ES-I3 (cell line): Measurements from ENCODE around the gene RNF212.

ENCODE experiments used
- H3K36me3 ChIP-seq: 2 replicates; pipeline ENCODE4 v1.6.1; 2013; ENCODE audit warnings: mild to moderate bottlenecking, low read length, control low read depth, moderate library complexity; ENCODE audit not compliant: insufficient read depth
- H3K4me1 ChIP-seq: 2 replicates; pipeline ENCODE4 v1.6.1; 2013; ENCODE audit warnings: mild to moderate bottlenecking, control low read depth, low read length; ENCODE audit not compliant: insufficient read depth
- H3K9ac ChIP-seq: 2 replicates; pipeline ENCODE4 v1.6.1; 2013; ENCODE audit warnings: low read depth, mild to moderate bottlenecking, low read length, moderate library complexity
- H3K9me3 ChIP-seq: 2 replicates; pipeline ENCODE4 v1.6.1; 2013; ENCODE audit warnings: mild to moderate bottlenecking, low read length, moderate library complexity; ENCODE audit not compliant: control insufficient read depth, insufficient read depth

RNF212 gene

DNA sequence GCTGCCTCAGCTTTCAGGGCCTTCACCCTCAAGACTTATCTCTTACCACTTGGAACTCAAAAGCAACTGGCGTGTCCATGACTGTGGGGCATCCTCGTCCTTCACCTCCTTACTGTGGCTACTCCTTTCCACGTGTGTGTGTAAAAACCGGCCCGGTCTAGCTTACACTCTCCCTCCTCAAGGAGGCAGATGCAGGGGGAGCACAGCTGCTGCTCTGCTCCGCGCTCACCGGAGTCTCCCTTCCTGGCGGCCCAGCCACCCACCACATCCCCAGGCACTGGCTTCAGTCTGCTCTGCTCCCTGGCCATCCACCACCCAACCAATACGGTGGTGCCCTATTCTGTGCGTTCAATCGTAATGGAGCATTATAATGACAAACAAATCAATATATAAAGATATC is 8.3 kb downstream of the RNF212 start:
- Histone ChIP-seq H3K9ac (no peak overlapping the region), H3K36me3 (no peaks in the 10 kb centered on the region), H3K9me3 (no peaks in the 10 kb centered on the region), H3K4me1 (peaks cover 5% of the 10 kb centered on the region; the same call in 1 of the 2 replicates)

DNA sequence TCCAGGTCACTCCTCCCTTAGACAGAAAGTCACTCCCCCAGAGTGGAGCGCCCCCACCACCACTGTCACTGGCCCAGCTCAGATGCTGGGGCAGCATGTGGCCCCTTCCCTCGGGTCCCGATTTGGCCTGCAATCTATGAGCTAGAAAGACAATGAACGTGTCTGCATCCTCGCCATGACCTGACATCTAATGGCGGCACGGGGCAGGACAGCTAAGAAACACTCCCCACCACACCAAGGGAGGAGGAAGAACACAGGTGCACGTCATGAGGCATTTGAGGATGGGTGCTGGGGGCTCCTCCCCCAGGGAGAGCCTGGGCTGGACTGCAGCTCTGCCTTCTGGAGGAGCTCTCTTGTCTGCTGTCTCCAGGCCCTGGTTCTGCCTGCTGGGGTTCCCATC is 8.7 kb downstream of the RNF212 start:
- Histone ChIP-seq H3K9me3 (no peaks in the 10 kb centered on the region), H3K4me1 (peaks cover under 1% of the 10 kb centered on the region; the same call in 1 of the 2 replicates), H3K9ac (no peak overlapping the region), H3K36me3 (no peaks in the 10 kb centered on the region)

DNA sequence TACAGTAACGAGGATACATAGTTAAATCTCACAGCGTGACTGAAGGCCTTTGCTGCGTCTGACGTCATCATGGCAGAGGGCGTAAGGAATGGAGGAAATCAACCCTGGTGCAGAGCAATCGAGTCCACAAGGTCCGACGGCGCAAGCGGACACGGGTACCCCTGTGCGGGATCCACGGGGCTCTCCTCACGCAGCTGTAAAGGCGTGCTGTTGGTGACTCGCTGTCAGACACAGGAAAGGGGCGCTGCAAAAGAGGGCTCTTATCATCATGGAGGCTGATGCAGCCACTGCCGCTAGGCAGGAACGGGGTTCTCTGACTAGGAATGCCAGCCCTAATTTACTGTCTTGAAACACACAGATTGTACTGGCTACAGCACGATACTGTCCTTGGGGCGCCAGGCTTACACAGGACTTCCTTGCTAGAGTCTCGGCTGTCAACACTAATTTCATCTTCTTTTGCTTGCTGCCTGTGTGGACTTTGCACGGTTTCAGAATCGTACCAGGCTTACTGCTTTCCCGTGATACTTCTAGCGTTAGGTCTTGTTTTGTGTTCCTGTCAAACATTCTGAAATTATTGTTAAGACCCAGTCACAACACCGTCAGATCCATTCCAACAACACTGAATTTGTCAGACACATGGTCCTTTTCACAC is 13.6 kb downstream of the RNF212 start:
- H3K9ac ChIP-seq = no peak overlapping the region
- H3K4me1 ChIP-seq = no peaks in the 10 kb centered on the region
- no peaks in the 10 kb centered on the region for H3K9me3 ChIP-seq
- H3K36me3 ChIP-seq = no peaks in the 10 kb centered on the region

DNA sequence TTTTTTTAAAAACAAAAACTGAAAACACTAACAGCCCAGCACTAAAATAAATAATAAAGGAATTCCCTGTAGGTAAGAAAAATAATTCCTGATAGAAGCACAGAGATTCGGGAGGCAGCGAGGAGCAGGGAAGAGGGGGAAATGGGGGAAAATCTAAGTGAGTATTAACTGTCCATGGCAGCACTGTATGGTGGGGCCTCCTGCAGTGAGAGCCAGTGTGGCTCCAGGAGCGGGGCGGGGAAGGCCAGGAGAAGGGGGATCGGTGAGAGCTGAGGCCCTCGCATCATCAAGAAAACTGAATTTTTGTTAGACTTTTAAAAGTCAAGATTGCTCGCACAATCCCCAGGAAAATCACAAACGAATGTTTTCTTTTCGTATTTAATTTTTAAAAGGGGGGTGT is 14.1 kb downstream of the RNF212 start:
- H3K36me3 ChIP-seq = no peaks in the 10 kb centered on the region
- H3K9ac ChIP-seq = no peak overlapping the region
- H3K4me1 ChIP-seq = no peaks in the 10 kb centered on the region
- H3K9me3 ChIP-seq = no peaks in the 10 kb centered on the region

DNA sequence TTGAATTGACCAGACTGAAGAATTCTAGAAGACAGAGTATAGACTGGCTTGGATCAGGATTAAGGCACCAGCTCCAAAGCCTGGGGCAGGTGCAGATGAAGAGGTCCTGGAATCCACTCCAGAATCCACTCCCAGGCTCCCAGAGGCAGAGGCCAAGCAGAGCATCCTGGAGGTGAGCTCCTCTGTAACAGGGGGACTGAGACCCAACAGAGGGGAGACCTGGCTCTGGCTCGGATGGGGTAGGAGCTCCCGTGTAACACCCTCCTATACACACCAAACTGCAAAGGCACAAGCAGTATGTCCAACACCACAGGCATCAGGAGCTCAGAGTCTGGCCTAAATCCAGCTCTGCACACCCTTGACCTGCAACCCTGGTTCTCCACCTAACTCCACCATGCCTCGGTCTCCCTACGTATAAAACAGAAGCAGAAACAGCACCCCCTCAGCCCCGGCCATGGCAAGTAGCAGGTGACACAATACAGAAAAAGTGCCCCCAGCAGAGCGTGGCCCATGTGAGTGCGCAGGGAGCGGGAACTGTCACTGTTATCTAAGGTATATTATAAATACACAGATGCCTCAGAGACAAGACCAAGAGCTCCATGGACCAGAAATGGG is 14.9 kb downstream of the RNF212 start:
- H3K9ac ChIP-seq = no peak overlapping the region
- no peaks in the 10 kb centered on the region for H3K9me3 ChIP-seq
- H3K36me3 ChIP-seq = no peaks in the 10 kb centered on the region
- no peaks in the 10 kb centered on the region for H3K4me1 ChIP-seq

DNA sequence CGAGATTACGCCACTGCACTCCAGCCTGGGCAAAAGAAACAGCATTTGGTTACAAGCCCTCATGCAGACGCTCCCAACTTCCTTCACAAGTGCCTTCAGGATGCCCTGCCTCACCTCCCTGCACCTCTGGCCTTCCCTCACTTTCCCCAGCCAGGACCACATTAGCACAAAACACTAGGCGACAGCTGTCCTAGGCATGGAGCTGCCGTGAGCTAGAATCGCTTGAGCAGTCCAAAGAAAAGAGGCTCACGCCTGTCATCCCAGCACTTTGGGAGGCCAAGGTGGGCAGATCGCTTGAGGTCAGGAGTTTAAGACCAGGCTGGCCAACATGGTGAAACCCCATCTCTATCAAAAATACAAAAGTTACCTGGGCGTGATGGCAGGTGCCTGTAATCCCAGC is 15.8 kb downstream of the RNF212 start:
- H3K36me3 ChIP-seq = no peaks in the 10 kb centered on the region
- H3K4me1 ChIP-seq = no peaks in the 10 kb centered on the region
- no peak overlapping the region for H3K9ac ChIP-seq
- no peaks in the 10 kb centered on the region for H3K9me3 ChIP-seq

DNA sequence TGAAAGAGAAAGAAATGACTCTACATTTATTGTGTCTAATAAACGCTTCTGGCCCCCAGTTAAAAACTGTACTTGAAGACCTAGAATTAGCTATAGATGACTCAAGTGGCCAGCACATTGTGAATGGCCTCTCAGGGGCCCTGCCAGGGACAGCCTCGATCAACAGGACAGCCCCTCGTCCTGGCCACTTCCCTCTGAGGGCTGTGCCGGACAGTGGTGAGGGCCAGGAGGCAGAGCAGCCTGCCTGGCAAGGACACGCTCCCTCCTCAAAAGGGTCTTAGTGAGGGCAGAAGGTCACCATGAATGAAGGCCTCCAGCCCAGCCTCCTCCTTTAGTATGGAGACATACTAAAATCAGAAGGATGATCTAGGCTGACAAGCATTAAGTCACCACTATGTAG is 16.5 kb downstream of the RNF212 start:
- Histone ChIP-seq H3K9me3 (no peaks in the 10 kb centered on the region), H3K4me1 (no peaks in the 10 kb centered on the region), H3K36me3 (no peaks in the 10 kb centered on the region), H3K9ac (no peak overlapping the region)

DNA sequence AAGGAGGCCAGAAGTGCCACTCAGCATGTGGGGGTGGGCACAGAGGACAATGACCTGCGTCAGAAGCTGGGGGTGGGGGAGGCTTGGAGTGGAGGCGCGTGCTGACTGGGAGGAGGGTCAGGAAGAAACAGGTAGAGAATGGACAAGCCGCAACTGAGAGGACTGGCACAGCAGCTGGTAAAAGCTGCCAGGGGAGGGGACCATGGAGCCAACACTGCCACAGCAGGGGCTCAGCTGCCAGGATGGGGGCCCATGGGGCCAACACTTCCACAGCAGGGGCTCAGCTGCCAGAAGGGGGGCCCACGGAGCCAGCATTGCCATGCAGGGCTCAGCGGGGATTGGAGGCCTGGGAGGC is 19.1 kb downstream of the RNF212 start:
- Histone ChIP-seq H3K9ac (no peak overlapping the region), H3K9me3 (no peaks in the 10 kb centered on the region), H3K4me1 (no peaks in the 10 kb centered on the region)

DNA sequence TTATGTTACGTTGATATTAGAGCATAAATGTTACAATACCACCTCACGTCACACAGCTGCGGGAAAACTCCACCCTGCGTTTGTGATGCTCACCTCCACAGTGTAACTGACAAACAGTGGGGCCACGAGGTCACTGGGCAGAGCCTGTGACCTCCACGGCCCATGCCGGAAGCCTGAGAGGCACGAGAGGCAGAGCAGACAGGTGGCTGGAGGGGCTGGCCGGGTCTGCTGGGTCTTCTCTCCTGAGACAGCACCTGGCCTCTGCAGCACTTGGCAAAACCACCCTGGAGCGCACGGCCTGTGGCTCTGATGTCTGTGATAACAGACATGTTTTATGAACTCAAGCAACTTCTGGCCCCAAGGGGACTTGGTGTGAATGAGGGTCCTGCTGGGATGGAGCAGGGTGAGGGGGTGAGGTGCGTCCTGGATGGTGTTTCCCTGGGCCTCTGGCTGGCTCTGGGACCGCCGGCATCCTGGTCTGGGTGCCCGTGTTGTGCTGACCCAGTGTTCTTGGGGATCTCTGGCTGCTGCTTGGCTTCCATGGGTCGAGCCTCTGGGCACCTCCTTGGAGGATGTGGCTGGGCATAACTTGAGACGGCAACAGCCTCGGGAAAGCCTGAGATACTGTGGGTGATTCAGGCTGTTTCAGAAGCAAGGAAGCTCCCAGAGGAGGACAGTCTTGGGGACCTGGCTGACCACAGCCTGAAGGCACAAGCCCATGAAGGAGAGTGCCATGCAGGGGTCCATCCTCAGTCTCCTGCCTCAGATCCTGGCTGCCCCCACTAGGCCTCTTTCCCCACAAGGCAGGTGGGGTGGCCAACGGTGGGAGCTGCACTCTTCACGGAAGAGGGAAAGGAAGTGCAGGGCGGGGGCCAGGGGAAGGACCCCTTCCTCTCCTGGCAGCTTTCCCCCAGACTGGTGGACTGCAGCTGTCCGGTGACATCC is 19.7 kb downstream of the RNF212 start:
- H3K9ac ChIP-seq = no peak overlapping the region
- H3K36me3 ChIP-seq = no peaks in the 10 kb centered on the region

More for the DNA sequence above, 19.1 kb downstream of the RNF212 start:
- H3K36me3 ChIP-seq = no peaks in the 10 kb centered on the region

DNA sequence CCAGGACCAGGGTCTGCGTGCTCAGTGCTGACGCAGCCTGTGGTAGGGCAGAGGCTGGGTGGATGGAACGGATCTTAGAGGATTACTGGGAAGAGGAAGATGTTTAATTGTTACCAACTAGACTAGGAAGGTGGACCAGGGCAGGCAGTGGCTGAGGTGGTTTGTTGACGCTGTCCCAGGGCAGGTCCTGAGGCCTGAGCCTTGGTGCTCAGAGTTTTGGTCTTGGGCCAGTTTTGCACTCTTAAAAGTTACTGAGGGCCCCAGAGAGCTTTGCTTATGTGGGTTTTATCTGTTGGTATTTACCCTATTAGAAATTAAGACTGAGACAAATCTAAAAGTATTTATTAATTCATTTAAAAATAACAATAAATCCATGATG is 20.4 kb downstream of the RNF212 start:
- Histone ChIP-seq H3K9ac (no peak overlapping the region), H3K4me1 (no peaks in the 10 kb centered on the region), H3K36me3 (no peaks in the 10 kb centered on the region), H3K9me3 (no peaks in the 10 kb centered on the region; the same call in 1 of the 2 replicates)

More for the DNA sequence above, 19.7 kb downstream of the RNF212 start:
- Histone ChIP-seq H3K9me3 (no peaks in the 10 kb centered on the region; the same call in 1 of the 2 replicates), H3K4me1 (no peaks in the 10 kb centered on the region)

DNA sequence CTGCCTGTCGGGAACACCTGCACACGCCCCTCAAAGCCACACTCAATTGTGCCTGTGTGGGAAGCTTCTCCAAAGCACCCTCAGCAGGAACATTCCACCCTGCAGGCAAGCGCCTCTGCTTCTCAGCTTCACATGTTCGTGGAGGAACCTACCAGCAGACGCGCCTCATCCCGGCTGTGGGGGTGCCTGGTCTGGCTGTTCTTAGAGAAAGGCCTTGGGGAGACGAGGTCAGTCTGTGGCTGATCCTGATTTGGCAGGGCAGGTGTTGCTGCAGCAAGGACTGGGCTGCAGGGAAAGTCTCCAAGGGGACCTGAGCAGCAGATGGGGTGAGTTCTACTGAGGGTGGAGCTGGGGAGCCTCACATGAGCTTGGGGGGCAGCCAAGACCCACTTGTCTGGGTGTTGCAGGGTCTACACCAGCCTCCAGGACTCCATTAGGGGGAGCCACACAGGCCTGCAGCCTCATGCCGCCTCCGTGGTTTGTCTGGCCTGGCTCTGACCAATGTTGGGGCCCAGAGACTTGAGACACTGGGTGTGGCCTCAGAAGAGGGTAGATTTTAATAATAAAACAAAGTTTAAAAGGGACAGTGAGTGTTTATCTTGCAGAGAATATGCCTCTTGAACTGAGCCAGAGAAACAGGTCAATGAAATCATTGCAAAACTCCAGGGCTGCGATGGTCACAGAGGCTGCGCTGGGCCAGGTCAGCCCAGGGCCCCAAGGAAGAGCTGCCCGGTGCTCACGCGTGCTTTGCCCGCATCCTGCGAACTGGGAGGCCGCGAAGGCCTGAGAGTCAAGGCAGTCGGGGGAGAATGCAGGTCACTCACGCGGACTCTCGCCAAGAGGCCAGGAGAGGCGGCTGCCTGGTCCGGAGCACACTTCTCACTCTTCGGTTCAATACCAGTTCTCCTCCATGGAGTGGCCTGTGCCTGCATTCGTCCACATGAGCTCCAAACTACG is 21.1 kb downstream of the RNF212 start:
- H3K9ac ChIP-seq = no peak overlapping the region; the same call in 1 of the 2 replicates
- no peaks in the 10 kb centered on the region; the same call in 1 of the 2 replicates for H3K9me3 ChIP-seq
- H3K4me1 ChIP-seq = no peaks in the 10 kb centered on the region
- no peaks in the 10 kb centered on the region for H3K36me3 ChIP-seq

DNA sequence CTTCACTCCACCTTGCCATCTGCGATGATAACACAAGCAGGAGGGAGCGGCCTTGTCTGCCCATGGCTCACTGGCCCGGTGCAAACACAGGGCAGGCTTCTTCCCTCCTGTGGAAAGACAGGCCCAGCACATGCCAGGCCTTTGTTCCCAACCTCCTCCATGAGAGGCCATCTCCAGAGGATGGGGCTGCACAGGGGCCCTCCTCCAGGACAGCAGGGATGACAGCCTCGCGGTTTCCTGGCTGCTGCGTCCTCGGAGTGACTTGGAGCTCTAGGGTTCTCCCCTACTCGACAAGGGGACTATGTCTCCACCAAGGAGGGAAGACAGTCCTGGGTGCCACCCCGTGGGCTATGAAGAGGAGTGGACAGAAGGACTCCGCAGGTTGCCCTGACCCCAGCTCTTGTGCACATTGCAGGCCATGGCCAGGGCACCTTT is 21.8 kb downstream of the RNF212 start:
- Histone ChIP-seq H3K4me1 (no peaks in the 10 kb centered on the region), H3K9ac (no peak overlapping the region), H3K36me3 (no peaks in the 10 kb centered on the region), H3K9me3 (no peaks in the 10 kb centered on the region; the same call in 1 of the 2 replicates)

DNA sequence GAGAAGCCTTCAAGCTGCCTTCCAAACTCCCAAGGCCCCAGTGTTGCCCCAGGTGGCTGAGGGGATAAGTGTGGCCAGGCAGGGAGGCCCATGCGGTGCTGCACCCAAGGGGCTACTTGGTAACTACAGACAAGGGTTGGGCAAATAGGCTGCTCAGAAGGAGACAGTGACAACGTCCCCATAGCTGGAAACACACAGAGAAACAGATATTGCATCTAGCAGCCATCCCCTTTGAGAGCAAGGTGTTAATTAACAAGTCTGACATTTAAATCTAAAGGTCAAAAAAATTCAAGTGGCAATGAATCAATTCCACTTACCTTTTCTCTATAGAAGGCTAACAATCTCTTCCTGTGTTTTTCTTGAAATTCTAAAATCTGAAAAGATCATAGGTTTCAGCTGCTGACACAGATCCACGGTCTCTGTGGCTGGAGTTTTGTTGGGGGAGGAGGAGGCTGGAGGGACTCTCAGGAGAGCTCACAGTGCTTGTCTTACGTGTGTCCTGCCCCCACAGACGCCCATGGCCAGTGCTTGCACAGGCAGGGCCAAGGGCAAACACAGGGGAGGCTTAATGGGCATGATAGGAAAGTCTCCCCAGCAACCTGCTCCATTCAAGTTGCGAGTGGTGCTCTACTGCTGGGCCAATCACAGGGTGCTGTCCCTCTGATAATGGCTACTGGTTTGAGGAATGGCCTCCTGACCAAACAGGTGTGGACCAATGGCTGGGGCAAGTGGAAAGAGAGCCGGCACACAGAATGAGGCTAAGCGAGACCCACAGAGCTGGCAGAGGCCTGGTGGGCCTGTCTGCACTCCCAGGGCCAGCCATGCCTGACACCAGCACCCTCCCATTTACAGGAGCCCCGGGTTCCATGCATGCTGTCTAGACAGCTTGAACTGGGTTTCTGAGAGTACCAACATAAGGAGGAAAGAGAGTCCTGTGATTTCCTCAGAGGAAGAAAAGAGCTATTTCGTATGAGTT is 22.6 kb downstream of the RNF212 start:
- no peaks in the 10 kb centered on the region for H3K36me3 ChIP-seq
- H3K9me3 ChIP-seq = no peaks in the 10 kb centered on the region; the same call in 1 of the 2 replicates
- H3K9ac ChIP-seq = no peak overlapping the region
- H3K4me1 ChIP-seq = no peaks in the 10 kb centered on the region
